Measurements from ENCODE around the gene MED13L. TPM values are rescaled to one million over a fixed set of nuclear protein-coding genes. Genes with fewer than 3 reads are reported as not detected.

MED13L gene
- total and polyA plus RNA-seq, 2 of the 4 experiments (the other 2 are of a cell fraction), result 17.9 to 49.1 TPM

DNA sequence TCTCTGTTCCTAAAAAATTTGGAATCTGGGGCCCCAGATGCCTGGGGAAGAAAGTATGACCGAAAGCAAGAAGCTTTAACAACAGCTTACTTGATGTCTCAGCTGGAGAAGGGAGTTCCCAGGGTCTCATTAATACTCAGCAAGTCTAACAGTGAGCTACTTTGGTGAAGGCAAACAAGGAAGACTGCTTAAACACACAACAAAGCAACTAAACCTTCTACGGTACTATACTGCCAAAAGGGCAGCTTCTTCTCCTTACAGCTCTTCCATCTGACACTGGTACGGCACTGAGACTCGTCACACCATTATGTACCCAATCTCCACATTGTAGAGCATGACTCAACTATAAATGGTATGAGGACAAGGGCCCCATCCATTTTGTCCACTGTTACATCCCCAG lies 213.0 kb downstream of the MED13L start:
- BruUV-seq (replicated peaks), result no TSS peak
- Histone ChIP-seq H4K8ac (ENCODE audit: low read depth in 2 of 2, low read length in 2 of 2) (no peak overlapping the region), H3K4me2 (ENCODE audit: low read depth, low read length) (no peak overlapping the region), H3K23ac (ENCODE audit: low read depth, low read length) (no peak overlapping the region), H3K9me1 (ENCODE audit: insufficient read depth, low read length) (peaks cover 7% of the 10 kb centered on the region; the same call in 1 of the 2 replicates), H3K27me3 (ENCODE audit: control insufficient read depth, insufficient read depth, low read length) (no peaks in the 10 kb centered on the region), H2AFZ (replicated peaks; ENCODE audit: low read length, poor library complexity) (no peak overlapping the region), H3K9me3 (ENCODE audit: control insufficient read depth, insufficient read depth, low read length) (no peaks in the 10 kb centered on the region), H4K20me1 (ENCODE audit: insufficient read depth, low read length) (peaks cover 56% of the 10 kb centered on the region), H3K4ac (ENCODE audit: low read depth, low read length) (no peak overlapping the region), H3K27ac (ENCODE audit: insufficient read depth, low read length) (no peak overlapping the region), H2AK9ac (replicated peaks; ENCODE audit: low read depth, low read length, poor library complexity) (no peak overlapping the region), H3K79me1 (ENCODE audit: low read depth in 1 of 2, low read length in 2 of 2) (peaks cover 30 to 72% of the 10 kb centered on the region in 2 experiments), H2BK15ac (ENCODE audit: low read depth, low read length) (no peak overlapping the region), H2BK20ac (ENCODE audit: low read depth, low read length) (no peak overlapping the region), H4K5ac (ENCODE audit: low read depth, low read length) (no peak overlapping the region), H4K91ac (ENCODE audit: insufficient read depth, low read depth, low read length) (no peak overlapping the region), H3K36me3 (ENCODE audit: control insufficient read depth, insufficient read depth, low read length) (no peaks in the 10 kb centered on the region), H2BK120ac (ENCODE audit: low read depth, low read length) (no peak overlapping the region), H2AK5ac (ENCODE audit: low read depth, low read length) (no peak overlapping the region), H3K4me3 (ENCODE audit: insufficient read depth, low read depth, low read length) (no peak overlapping the region), H3K56ac (ENCODE audit: extremely low read depth, insufficient read depth, low read length) (no peak overlapping the region), H3K18ac (ENCODE audit: low read depth, low read length) (no peak overlapping the region), H3K9ac (ENCODE audit: low read depth, low read length) (no peak overlapping the region), H3K14ac (replicated peaks; ENCODE audit: low read depth, low read length) (no peak overlapping the region), H2BK5ac (ENCODE audit: low read depth, low read length, poor library complexity, severe bottlenecking) (no peak overlapping the region), H3K4me1 (ENCODE audit: control insufficient read depth, insufficient read depth, low read length) (peaks cover 8% of the 10 kb centered on the region)
- POLR2A ChIA-PET (ENCODE audit: unreplicated experiment), result no interaction called here
- dilution Hi-C loops (cut with HindIII; ENCODE audit: low sequenced_read_pairs, unreplicated experiment) (no loop called here), intact Hi-C loops (cut with micrococcal nuclease) (no loop called here), in situ Hi-C loops (cut with MboI; ENCODE audit: low sequenced_read_pairs) (no loop called here)
- CTCF ChIA-PET, result interaction anchor here (0.8 kb wide), 1 partner anchor 11 kb away, joined by 3 read pairs; no protein-coding TSS in a partner anchor
- DNase-seq, result no peak
- 100% methylated on average over 1 of the region's 4 CpGs; no CpG with 5 or more reads in 1 of the 2 experiments for WGBS, 2 experiments (ENCODE audit: extremely low coverage in 2 of 2, insufficient read length in 1 of 2)
- ATAC-seq (ENCODE audit: low read depth), result no peak
- TF ChIP-seq MXI1 (IDR thresholded peaks at IDR 0.05; ENCODE audit: borderline replicate concordance, low read depth, low read length) (no peak), CHD1 (IDR thresholded peaks at IDR 0.05; ENCODE audit: low read depth, low read length) (no peak), RFX5 (IDR thresholded peaks at IDR 0.05; ENCODE audit: low read depth, low read length) (no peak)
- TF ChIP-seq, protein P1, sequence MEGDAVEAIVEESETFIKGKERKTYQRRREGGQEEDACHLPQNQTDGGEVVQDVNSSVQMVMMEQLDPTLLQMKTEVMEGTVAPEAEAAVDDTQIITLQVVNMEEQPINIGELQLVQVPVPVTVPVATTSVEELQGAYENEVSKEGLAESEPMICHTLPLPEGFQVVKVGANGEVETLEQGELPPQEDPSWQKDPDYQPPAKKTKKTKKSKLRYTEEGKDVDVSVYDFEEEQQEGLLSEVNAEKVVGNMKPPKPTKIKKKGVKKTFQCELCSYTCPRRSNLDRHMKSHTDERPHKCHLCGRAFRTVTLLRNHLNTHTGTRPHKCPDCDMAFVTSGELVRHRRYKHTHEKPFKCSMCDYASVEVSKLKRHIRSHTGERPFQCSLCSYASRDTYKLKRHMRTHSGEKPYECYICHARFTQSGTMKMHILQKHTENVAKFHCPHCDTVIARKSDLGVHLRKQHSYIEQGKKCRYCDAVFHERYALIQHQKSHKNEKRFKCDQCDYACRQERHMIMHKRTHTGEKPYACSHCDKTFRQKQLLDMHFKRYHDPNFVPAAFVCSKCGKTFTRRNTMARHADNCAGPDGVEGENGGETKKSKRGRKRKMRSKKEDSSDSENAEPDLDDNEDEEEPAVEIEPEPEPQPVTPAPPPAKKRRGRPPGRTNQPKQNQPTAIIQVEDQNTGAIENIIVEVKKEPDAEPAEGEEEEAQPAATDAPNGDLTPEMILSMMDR (conservative IDR thresholded peaks at IDR 0.05; ENCODE audit: low read depth, low read length), result no peak
